ENCODE data around the gene SFXN1.

SFXN1 gene

GRCh38 chr5:175573493-175574269, 95.3 kb downstream of the SFXN1 start:
- DNase-seq (ENCODE audit: low read depth), result no peak

DNA sequence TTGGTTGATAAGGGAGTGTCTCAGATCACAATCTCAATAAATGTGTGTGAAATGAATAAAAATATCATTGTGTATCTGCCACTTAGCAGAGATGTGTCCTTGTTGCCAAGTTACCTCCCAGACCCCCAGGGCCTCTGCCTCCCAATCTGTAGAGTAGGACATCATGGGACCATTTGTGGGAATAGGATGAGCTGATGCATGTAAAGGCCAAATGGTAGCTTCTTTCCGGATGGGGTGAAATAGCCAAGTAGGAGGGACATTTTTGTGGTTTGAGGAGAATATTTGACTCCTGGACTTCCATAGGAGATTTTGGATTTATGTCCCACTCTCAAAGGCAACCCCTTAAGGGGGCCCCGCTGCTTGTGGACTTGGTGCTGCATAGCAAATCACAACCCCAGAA, 96.9 kb downstream of the SFXN1 start:
- no peak for DNase-seq (ENCODE audit: low read depth)

DNA sequence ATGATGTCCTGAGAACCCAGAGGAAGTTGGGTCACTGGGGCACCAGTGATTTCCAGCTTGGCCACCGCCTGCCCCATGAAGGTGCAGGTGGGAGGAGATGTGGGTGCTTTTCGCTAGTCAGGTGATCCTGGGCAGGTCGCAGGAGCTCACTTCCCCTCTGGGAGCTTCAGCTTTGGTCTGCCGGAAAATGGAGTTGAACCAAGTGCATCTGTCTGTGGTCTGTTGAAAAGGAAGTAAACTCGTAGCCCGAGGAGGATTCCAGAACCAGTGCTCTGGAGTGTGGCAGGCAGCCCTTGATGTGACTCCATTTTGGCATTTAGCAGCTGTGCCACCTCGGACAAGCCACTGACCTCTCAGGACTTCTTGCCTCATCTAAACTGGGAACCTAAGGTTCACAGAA, 97.7 kb downstream of the SFXN1 start:
- no peak for DNase-seq (ENCODE audit: low read depth)

DNA sequence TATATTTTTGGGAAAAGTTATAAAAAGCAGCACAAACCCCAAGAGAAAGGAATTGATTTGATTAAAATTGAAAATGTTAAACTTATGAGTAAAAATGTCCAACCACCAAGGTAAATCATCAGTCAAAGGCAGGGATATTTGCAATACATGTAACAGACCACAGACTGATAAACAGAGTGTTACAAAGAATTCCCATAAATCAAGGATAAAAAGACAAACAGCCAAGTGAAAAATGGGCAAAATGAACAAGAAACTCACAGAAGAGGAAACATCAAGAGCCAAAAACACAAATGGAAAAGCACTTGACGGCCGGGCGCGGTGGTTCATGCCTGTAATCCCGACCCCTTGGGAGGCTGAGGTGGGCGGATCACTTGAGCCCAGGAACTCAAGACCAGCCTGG, 98.2 kb downstream of the SFXN1 start:
- DNase-seq (ENCODE audit: low read depth), result no peak
